Right renal pelvis (tissue), 4 donors: ENCODE measurements around the gene LIAS. TPM values are rescaled to one million over a fixed set of nuclear protein-coding genes. Genes with fewer than 3 reads are reported as not detected.
"Not testable (repeated sequence)": the region's sequence is repeated elsewhere in the genome, so short reads cannot be mapped to it uniquely, and the experiment has no call there.

Source experiments
- DNase-seq, 4 donors: peaks; one replicate each; pipeline ENCODE4 v3.0.0-alpha.2; 2013; ENCODE audit warnings: low read depth in 4 of 4, low spot score in 3 of 4, missing footprints in 1 of 4
- polyA plus RNA-seq, 4 donors: library from polyadenylated mRNA; unstranded; fragments of 120-200 nt; gene quantifications; one replicate each; pipeline ENCODE4 v1.2.1, GENCODE V29; 2013; ENCODE audit not compliant: insufficient read length in 4 of 4

Gene LIAS
- polyA plus RNA-seq, 4 donors, result 23.6 to 25.6 (median 24.9) TPM

DNA sequence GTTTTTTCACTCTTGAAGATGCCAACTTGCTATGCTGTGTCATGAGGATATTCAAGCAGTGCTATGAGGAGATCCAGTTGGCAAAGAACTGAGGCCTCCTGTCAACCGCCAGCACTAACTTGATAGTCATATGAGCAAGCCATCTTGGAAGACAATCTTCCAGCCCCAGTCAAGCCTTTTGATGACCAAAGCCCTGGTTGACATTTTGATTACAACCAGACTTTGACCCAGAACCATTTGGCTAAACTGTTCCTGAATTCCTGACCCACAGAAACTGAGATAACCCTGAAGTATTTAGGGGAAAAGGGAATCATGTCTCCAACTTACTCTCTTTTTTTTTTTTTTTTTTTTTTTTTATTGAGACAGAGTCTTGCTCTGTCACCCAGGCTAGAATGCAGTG lies 35.5 kb downstream of the LIAS start:
- no peak for DNase-seq

- DNase-seq, result no peak
These were observed 36.8 kb downstream of the LIAS start for GRCh38 chr4:39495446-39496213.

DNA sequence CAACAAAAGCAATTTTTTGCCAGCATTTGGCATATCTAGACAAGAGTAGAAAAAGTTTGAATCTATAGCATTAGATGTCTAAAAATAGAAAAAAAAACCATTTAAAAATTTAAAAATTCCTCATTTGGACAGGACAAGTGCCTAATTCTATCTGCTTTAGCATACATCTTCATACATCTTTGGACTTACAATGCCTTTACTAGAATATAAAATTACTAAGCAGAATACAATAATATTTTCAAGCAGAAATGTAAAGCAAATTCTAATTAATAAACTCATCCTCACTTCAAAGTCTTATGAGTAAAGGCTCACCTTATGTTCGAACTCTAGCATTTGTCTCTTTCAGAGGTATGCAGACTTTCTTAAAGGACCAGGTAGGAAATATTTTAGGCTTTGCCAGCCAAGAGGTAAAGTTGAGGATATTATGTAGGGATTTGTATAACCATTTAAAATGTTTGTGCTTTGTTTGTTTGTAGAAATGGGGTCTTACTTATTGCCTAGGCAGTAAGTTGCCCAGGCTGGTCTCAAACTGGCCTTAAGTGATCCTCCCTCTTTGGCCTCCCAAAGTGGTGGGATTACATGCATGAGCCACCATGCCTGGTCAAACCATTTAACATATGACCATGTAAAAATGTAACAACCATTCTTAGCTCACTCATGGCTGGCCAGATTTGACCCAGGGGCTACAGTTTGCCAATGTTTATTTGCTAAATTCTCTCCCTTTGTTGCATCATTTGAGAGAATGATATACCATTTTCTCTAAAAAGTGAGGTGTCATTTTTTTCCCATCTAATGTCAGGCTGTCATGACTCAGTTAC lies 39.3 kb downstream of the LIAS start:
- no peak for DNase-seq

DNA sequence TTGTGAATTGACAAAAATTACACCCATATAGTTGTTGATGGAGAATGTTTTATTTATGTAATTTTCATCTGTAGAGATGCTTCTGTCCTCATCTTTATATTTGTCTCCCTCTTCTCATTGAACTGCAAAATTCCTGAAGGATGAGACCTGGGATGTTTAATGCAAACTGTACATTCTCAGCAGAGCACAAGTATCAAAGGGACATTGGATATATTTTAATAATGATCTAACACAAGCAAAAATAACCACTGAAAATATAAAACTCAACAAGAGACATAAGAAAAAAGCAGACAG lies 39.8 kb downstream of the LIAS start:
- no peak for DNase-seq

- no peak for DNase-seq
These were observed 43.3 kb downstream of the LIAS start for GRCh38 chr4:39502019-39502663.

DNA sequence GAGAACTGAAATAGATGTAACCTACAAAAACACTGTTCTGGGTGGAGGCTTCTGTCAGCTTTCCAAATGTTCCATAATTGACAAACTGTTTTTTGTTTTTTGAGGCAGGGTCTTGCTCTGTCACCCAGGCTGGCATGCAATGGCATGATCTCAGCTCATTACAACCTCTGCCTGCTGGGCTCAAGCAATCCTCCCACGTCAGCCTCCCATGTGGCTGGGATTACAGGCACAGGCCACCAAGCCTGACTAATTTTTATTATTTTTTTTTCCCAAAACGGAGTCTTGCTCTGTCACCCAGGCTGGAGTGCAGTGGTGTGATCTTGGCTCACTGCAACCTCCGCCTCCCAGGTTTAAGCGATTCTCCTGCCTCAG lies 43.8 kb downstream of the LIAS start:
- DNase-seq, result not testable (repeated sequence)

DNA sequence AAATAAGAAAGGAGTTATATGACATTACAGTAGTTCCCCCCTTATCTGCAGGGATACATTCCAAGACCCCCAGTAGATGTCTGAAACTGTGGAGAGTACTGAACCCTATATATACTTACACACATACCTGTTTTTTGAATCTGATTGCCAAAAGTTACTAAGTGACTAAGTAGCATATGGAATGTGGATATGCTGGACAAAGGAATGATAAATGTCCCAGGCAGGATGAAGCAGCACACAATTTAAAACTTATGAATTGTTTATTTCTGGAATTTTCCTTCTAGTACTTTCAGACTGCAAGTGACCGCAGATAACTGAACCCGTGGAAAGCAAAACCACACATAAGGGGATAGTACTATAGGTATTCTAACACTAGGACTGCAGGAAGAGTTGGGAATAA lies 45.7 kb downstream of the LIAS start:
- no peak for DNase-seq

GRCh38 chr4:39505581-39505980 lies 46.7 kb downstream of the LIAS start:
- no peak for DNase-seq

GRCh38 chr4:39510348-39510929 lies 51.6 kb downstream of the LIAS start:
- no peak for DNase-seq

DNA sequence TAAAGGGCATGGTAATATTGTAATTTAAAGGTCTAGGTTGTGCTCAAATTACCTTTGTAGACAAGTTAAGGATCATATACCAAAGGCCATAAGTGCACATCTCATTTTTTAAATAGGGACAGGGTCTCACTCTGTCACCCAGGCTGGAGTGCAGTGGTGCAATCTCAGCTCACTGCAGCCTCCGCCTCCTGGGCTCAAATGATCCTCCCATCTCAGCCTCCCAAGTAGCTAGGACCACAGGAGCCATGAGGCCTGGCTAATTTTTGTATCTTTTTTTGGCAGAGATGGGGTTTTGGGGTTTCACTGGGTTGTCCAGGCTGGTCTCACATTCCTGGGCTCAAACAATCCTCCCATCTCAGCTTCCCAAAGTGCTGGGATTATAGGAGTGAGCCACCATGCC lies 55.4 kb downstream of the LIAS start:
- DNase-seq, result not testable (repeated sequence)

- DNase-seq, result no peak
These were observed 56.1 kb downstream of the LIAS start for GRCh38 chr4:39514888-39515401.

GRCh38 chr4:39515669-39516401 lies 57.0 kb downstream of the LIAS start:
- DNase-seq, result not testable (repeated sequence)

- no peak for DNase-seq
These were observed 57.6 kb downstream of the LIAS start for GRCh38 chr4:39516407-39516966.

GRCh38 chr4:39518484-39518883 lies 59.6 kb downstream of the LIAS start:
- no peak for DNase-seq

DNA sequence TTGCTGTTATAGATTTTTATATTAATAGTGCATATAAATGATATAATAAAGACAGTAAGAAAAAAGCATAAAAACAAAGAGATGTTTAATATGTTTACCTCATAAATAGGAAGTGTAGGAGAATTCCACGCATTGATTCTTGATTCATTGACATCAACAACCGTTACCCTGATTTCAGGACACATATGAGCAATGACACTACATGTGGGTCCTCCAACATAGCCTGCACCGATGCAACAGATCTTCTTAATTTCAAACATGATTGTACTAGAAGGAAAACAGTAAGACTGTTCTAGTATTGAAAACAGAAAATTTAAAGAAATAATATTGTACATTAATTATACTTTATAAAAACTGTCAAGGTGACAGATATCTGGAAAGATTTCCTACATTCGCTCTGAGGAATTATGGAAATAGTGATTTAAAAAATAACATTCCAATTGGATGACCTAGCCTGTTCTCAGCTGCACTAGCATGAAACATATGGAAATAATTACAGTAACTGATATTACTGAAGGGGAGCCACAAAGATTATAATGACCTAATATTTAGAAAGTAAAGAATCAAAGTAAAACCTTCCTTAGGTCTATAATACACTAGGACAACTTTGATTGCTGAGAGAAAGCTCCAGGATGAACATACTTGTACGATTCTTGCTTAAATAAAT lies 62.5 kb downstream of the LIAS start:
- no peak for DNase-seq

GRCh38 chr4:39522068-39522467 lies 63.2 kb downstream of the LIAS start:
- DNase-seq, result no peak

GRCh38 chr4:39524161-39524957 lies 65.5 kb downstream of the LIAS start:
- no peak for DNase-seq

DNA sequence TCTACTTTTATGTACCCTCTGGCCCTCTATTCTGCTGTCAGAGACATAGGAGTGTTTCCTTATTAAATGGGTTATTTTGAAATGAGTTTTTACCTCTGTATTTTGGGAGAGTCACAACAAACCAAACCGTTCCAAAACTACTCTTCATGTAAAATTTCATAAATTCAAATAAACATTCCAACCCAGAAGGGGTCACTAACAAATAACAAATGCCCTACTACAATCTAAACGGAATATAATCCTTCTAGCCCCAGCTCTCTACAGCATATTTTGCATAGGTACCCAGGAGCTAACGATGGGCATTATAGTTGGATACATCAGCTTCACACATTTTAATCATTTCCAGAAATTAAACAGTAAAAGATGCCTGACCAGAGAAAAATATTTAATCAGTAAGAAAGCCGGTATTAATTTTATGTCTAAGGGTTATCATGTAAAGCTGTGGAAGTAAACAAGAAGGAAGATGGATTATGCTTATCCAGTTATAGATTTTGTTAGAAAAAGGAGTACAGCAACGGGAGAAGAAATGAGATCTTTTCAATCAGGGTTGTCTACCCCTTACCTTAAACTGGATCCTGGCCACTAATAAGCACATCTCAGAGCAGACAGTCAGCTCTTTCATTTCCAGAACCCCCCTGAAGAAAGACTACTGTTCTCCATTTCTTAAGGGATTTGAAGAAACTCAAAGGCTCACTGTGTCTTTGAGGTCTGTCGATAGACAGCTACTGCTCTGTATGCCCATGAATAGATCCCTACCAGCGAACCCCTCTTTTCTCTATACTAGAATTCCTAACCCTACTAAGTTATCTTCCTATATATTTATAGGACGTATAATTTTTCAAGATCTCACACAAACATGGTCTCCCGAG lies 67.2 kb downstream of the LIAS start:
- no peak for DNase-seq
